HG03159 (cell line): ENCODE data around the gene COL25A1.
"Not testable (repeated sequence)": the region's sequence is repeated elsewhere in the genome, so short reads cannot be mapped to it uniquely, and the experiment has no call there.

Source experiments
- ATAC-seq: cut with Tn5 transposase; IDR thresholded peaks from one replicate; pipeline ENCODE4 v1.9.1; 2021; ENCODE audit warnings: mild to moderate bottlenecking, moderate library complexity; ENCODE audit not compliant: unreplicated experiment

COL25A1 gene

GRCh38 chr4:109070677-109071076 is 231.8 kb downstream of the COL25A1 start:
- not testable (repeated sequence) for ATAC-seq

- ATAC-seq, result no peak
Measured at GRCh38 chr4:109067508-109068235, 234.8 kb downstream of the COL25A1 start.

DNA sequence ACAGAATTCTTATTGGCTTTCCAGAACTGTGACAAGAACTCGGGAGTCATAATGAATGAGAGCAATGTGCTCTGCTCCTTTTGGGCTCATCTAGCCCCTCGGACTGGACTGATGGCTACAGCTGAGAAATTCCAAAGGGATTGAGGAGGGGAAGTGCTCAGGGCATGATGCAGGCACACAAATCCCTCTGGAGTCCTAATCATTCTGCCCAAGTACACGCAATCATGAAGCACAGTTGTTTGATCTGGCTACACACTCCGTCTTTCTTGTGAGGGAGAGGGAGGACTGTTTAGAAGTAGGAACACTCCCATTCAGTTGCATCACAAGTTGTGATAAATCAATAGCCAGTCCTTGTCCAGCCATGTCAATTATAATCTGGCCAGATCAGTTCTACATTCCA is 237.5 kb downstream of the COL25A1 start:
- ATAC-seq, result no peak

DNA sequence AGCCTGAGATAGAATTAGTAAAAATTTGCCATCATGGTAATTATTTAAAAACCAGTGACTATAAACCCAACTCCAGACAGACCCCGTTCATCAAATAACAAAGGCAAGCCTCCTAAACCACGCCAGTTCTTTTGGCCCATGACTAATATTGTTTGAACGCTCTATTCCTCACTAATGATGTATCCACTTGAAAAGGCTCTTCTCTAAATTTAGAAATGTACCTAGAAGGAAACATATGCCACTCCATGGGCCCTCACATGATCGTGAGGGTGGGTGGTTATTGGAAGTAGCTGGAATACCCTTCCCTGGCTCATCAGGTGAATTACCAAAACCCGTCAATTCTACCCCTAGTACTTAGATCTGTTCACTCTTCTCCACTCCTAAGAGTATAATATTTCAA is 249.2 kb downstream of the COL25A1 start:
- ATAC-seq, result no peak

DNA sequence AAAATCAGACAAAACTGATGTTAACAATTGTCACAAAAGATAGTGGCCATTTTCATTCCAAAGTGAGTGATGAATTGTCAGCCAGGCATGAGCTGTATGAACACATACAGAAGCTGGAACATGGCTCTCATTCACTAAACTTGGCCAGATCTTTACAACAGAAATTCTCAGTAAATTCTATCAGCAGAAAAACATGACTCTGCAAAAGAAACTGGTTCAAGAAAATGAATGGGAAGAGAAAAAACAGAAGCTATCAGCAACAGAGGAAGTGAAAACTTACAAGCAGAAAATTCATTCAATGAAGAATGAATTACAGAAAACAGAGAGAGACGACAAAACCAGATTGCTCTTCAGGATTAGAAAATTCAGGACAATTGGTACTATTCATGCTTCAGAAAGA is 249.6 kb downstream of the COL25A1 start:
- no peak for ATAC-seq

GRCh38 chr4:109051054-109051453 is 251.4 kb downstream of the COL25A1 start:
- no peak for ATAC-seq

DNA sequence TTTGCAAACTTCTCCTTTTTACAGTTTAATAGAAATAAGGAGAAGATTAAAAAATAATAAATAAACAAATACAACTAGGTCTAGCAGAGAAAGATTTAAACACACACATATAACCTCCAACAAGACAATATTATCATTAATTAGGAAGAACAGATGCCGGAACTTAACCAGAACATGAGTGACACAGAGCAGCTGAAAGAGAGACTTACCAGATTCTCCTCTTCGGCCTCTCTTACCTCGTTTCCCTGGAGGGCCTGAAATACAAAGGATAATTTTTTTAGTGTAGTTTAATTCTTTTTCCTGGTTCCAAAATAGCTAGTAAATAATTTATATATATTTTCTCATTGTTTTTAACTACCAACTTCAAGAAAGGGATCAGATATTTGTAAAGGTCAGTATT is 252.5 kb downstream of the COL25A1 start:
- no peak for ATAC-seq

DNA sequence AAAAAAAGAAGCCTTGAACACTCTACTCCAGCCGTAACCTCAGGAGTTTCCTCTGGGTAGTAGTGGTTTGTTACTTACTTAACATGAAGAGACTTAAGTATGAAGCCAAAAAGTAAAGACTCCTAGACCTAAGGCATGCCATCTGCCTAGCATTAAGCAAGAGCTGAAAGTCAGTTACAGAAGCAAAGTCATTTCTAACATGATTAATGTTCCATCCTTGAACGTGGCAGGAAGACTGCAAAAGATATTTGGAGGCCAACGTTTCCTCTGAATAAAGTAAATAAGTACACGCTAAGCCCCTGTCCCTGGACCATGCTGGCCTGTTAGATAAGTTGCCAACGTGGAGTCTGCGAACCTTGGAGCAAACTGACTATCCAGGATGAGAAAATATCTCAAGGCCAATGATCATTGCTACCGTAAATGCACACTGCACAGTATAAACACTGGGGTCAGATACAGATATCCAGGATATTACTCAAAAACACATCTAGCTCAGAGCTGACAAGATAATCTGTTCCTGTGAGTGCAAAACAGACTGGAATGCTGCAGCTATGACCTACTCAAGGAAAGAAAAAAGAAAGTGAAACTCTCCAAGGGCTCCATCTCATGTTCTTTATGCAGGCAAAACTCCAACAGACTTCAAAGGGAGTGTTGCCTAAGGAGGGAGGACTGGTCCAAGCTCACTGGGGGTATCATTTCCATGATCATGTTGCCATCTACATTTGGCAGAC is 255.8 kb downstream of the COL25A1 start:
- no peak for ATAC-seq

GRCh38 chr4:109044431-109044830 is 258.0 kb downstream of the COL25A1 start:
- ATAC-seq, result no peak

GRCh38 chr4:109043286-109043685 is 259.2 kb downstream of the COL25A1 start:
- ATAC-seq, result no peak

GRCh38 chr4:109041463-109042360 is 260.7 kb downstream of the COL25A1 start:
- ATAC-seq, result no peak

- no peak for ATAC-seq
Measured at GRCh38 chr4:109040441-109040840, 262.0 kb downstream of the COL25A1 start.

GRCh38 chr4:109037026-109037425 is 265.4 kb downstream of the COL25A1 start:
- no peak for ATAC-seq

DNA sequence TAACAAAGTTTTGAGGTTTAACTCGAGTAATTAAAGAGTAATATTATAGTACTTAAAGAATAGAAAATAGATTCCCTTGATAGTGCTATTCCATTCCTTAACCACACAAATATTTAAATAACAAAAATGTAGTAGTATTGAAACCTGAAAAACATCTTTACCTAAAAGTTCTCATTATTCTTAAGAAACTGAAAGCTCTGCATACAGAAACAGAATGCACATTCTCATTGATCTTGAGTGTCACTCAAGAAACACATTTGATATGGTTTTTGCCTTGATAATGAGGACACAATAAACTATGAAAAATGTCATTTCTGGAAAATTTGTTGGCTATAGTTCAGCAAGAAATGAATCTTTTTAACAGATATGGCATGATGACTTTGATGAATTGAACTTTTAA is 268.5 kb downstream of the COL25A1 start:
- ATAC-seq, result no peak

- no peak for ATAC-seq
Measured at GRCh38 chr4:109032671-109033070, 269.8 kb downstream of the COL25A1 start.

DNA sequence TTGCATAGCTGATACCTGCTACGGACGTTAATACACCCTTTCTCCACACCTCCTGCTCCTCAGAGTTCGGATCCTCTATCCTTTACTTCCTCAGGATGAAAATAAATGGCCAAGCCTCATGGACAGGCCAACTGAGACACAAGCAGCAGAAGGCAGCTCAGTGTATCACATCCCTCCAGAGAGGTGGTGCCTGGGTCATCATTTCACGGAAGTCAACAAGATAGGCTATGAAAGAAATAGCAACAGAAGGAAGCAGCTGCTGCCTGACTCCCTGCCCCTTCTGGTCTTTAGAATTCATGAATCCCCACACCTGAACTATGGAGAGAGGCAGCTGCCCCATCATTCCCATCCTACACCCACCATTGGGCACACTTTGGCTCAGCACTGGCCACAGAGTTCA is 272.5 kb downstream of the COL25A1 start:
- ATAC-seq, result no peak

DNA sequence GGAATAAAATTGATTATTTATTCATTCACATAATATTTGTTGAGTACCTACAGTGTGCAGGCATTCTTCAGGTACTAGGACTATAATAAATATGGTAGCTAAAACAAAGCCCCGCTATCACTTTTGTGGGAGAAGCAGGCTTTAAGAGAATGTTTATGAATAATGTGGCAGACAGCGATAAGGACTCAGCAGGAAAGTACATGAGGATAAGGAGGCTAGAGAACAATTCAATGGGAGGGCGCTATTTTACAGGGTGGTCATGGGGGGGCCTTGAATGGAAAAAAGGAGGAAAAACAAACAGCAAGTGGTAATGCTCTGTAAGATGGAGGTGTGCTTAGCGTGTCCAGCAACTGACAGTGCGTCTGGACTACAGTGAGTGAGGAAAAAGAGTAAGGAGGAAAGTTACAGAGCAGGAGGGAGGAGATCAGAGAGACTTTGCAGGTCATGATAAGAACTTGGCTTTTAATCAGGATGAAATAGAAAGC is 275.4 kb downstream of the COL25A1 start:
- no peak for ATAC-seq

- ATAC-seq, result no peak
Measured at GRCh38 chr4:109026588-109026987, 275.9 kb downstream of the COL25A1 start.

- no peak for ATAC-seq
Measured at GRCh38 chr4:109025471-109026076, 276.9 kb downstream of the COL25A1 start.

DNA sequence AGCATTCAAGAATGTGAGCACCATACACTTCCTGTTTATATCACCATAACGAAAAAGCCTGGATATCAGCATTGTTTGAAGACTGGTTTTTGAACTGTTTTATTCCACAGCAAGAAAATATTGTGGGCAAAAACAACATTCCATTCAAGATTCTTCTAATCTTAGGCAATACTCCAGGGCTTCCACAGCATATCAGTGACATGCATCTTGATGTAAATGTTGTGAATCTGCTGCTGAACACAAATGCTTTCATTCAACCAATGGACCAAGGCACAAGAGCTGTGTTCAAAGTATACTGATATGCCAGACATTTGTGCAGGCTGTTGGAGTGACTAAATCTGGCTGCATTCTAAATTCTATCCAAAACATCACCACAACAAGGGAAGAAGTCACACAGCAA is 279.5 kb downstream of the COL25A1 start:
- ATAC-seq, result no peak

GRCh38 chr4:109021630-109022029 is 280.8 kb downstream of the COL25A1 start:
- not testable (repeated sequence) for ATAC-seq
